PC-3 (cell line): ENCODE measurements around the gene SRGAP1. TPM values are rescaled to one million over a fixed set of nuclear protein-coding genes. Genes with fewer than 3 reads are reported as not detected.

Experiments
- ATAC-seq: fragments of 200-7000 bp; cut with Tn5 transposase; 2 replicates; pipeline ENCODE4 v1.9.1; 2020; ENCODE audit warnings: mild to moderate bottlenecking, moderate library complexity
- BruUV-seq: library from RNA; stranded (reverse); fragments of 400-500 nt; replicated peaks from 2 replicates; lab custom pipeline; 2021; lab: Mats Ljungman, UMichigan
- CTCF ChIA-PET: fragments of 300-600 bp; sonication (Branson Sonifier 250); formaldehyde crosslinking; loops from one replicate; lab custom pipeline; 2022; ENCODE audit warnings: antibody characterized with exemption; lab: Charles Lee
- POLR2A ChIA-PET: fragments of 300-600 bp; sonication (Branson Sonifier 250); formaldehyde crosslinking; loops from one replicate; lab custom pipeline; 2022; ENCODE audit warnings: antibody characterized with exemption; ENCODE audit not compliant: unreplicated experiment; lab: Charles Lee
- DNase-seq: peaks from one replicate; pipeline ENCODE4 v3.0.0-alpha.2; 2015
- H2AFZ ChIP-seq: fragments of 300-600 bp; sonication (generic); 2 replicates; pipeline ENCODE4 v1.6.0; 2016; ENCODE audit warnings: antibody characterized with exemption, low read length
- H3F3A ChIP-seq: fragments of 300-600 bp; sonication (generic); one replicate; pipeline ENCODE4 v1.6.0; 2017; ENCODE audit warnings: antibody characterized with exemption, low read length, control low read depth, mild to moderate bottlenecking; ENCODE audit not compliant: unreplicated experiment
- H3K27ac ChIP-seq: fragments of 300-600 bp; sonication (generic); 2 replicates; pipeline ENCODE4 v1.5.1; 2016; ENCODE audit warnings: mild to moderate bottlenecking, low read length
- H3K27me3 ChIP-seq: fragments of 300-600 bp; sonication (generic); 2 replicates; pipeline ENCODE4 v1.6.1; 2016; ENCODE audit warnings: low read length, mixed read lengths
- H3K36me3 ChIP-seq: fragments of 300-600 bp; sonication (generic); 2 replicates; pipeline ENCODE4 v1.6.1; 2016; ENCODE audit warnings: low read depth, mixed run types, low read length, mixed read lengths
- H3K4me1 ChIP-seq: fragments of 300-600 bp; sonication (generic); 2 replicates; pipeline ENCODE4 v1.5.1; 2016; ENCODE audit warnings: low read length; ENCODE audit not compliant: insufficient read depth
- H3K4me2 ChIP-seq: fragments of 300-600 bp; sonication (generic); 2 replicates; pipeline ENCODE4 v1.6.0; 2016; ENCODE audit warnings: low read length
- H3K4me3 ChIP-seq: fragments of 300-600 bp; sonication (generic); 2 replicates; pipeline ENCODE4 v1.5.1; 2016; ENCODE audit warnings: mild to moderate bottlenecking, low read length, mixed read lengths
- H3K79me2 ChIP-seq: fragments of 300-600 bp; sonication (generic); 2 replicates; pipeline ENCODE4 v1.6.1; 2017; ENCODE audit warnings: low read length, mixed read lengths
- H3K9ac ChIP-seq: fragments of 300-600 bp; sonication (generic); 2 replicates; pipeline ENCODE4 v1.6.0; 2016; ENCODE audit warnings: mild to moderate bottlenecking, low read length
- H3K9me2 ChIP-seq: fragments of 300-600 bp; sonication (generic); replicated peaks from 2 replicates; pipeline ENCODE4 v1.6.1; 2016; ENCODE audit warnings: mixed run types, low read length, mixed read lengths
- H3K9me3 ChIP-seq: fragments of 300-600 bp; sonication (generic); 2 replicates; pipeline ENCODE4 v1.6.1; 2016; ENCODE audit warnings: low read length, mixed read lengths
- H4K20me1 ChIP-seq: fragments of 300-600 bp; sonication (generic); 2 replicates; pipeline ENCODE4 v1.6.1; 2016; ENCODE audit warnings: low read length, mixed read lengths
- EZH2 ChIP-seq: fragments of 300-600 bp; sonication (generic); IDR thresholded peaks from one replicate; pipeline ENCODE4 v1.6.1; 2017; ENCODE audit warnings: antibody characterized with exemption, mild to moderate bottlenecking, low read length; ENCODE audit not compliant: unreplicated experiment
- EZH2phosphoT487 ChIP-seq: fragments of 300-600 bp; sonication (generic); IDR thresholded peaks from 2 replicates; pipeline ENCODE4 v1.6.1; 2018; ENCODE audit warnings: mild to moderate bottlenecking, antibody characterized with exemption, low read length, borderline replicate concordance
- intact Hi-C: fragments of 100-400 bp; cut with micrococcal nuclease; formaldehyde crosslinking; loops from 2 replicates; pipeline ENCODE4 v1.9.0; 2023
- total RNA-seq: library from RNA; depleted of rRNA; stranded (reverse); fragments of >200 nt; gene quantifications from 2 replicates; pipeline ENCODE4 v1.2.3, GENCODE V29; 2014
- TF ChIP-seq, protein P1 (sequence below): fragments of 300-600 bp; sonication (generic); conservative IDR thresholded peaks from 2 replicates; pipeline ENCODE4 v1.5.1; 2017; ENCODE audit warnings: antibody characterized with exemption, low read depth, mild to moderate bottlenecking, low read length

Gene SRGAP1
- total RNA-seq, 1 experiment from 2014 or later = 11.0 TPM

DNA sequence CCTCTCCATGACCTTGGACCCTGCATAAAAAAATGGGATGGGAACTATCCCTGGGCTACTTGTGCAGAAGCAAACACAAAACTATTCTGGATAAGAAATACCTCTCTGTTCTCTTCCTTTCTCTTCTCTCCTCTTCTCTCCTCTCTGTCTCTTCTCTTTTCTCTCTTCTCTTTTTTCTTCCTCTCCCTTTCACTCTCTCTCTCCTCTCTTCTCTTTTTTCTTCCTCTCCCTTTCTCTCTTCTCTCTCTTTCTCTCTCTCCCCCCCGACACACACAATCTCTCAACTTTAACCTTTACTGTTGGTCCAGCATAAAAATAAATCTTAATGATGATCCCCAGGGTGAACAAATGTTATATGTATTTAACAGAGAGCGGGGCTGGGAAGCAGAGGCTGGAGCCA is 141.4 kb downstream of the SRGAP1 start:
- no peak overlapping the region for H3K4me2 ChIP-seq
- H3K9me2 ChIP-seq = no peaks in the 10 kb centered on the region
- no peak overlapping the region for H3K27ac ChIP-seq
- ChIA-PET CTCF (no interaction called here), POLR2A (no interaction called here)
- no TSS peak for BruUV-seq
- no peak overlapping the region for H3K4me3 ChIP-seq
- peaks cover 13% of the 10 kb centered on the region for H3K36me3 ChIP-seq
- no peaks in the 10 kb centered on the region for H3K9me3 ChIP-seq
- H3K27me3 ChIP-seq = no peaks in the 10 kb centered on the region
- no peaks in the 10 kb centered on the region for H3F3A ChIP-seq
- ATAC-seq (no peak), DNase-seq (no peak)
- no peak overlapping the region for H3K9ac ChIP-seq
- H3K79me2 ChIP-seq = peaks cover 33% of the 10 kb centered on the region
- 0 out of 2 replicates have a peak, but pooled peaks cover 5% of the 10 kb centered on the region for H4K20me1 ChIP-seq
- intact Hi-C loops = no loop called here
- peaks cover 16% of the 10 kb centered on the region for H3K4me1 ChIP-seq
- no peak for TF ChIP-seq EZH2phosphoT487
- no peak for TF ChIP-seq EZH2
- TF ChIP-seq, protein P1, sequence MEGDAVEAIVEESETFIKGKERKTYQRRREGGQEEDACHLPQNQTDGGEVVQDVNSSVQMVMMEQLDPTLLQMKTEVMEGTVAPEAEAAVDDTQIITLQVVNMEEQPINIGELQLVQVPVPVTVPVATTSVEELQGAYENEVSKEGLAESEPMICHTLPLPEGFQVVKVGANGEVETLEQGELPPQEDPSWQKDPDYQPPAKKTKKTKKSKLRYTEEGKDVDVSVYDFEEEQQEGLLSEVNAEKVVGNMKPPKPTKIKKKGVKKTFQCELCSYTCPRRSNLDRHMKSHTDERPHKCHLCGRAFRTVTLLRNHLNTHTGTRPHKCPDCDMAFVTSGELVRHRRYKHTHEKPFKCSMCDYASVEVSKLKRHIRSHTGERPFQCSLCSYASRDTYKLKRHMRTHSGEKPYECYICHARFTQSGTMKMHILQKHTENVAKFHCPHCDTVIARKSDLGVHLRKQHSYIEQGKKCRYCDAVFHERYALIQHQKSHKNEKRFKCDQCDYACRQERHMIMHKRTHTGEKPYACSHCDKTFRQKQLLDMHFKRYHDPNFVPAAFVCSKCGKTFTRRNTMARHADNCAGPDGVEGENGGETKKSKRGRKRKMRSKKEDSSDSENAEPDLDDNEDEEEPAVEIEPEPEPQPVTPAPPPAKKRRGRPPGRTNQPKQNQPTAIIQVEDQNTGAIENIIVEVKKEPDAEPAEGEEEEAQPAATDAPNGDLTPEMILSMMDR = no peak
- H2AFZ ChIP-seq = no peak overlapping the region

DNA sequence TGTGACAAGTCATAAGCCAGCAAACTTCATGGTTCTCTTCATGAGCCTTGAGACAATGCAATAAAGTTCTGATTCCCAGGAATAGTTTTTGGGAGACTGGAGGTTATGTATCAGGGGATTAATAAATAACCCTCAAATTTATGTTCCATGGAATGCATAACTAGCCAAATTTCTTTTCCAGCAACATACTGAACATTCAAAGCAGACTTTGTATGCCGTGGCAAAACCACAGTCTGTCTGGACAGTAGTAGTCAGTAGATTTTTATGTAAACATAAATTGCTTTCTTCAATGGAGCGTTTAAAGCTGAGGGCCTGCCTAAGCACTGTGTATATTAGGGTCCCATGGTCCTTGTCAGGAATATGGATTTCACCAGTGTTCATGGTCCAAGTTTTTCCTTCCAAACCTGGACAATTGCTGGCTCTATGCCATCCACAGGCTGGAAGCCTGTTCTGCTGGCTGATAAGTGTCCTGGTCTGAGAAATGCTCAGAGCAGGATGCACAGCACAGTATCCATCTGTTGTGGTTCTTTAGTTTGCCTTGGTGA is 144.9 kb downstream of the SRGAP1 start:
- H3K9me2 ChIP-seq = no peaks in the 10 kb centered on the region
- intact Hi-C loops = no loop called here

More for the DNA sequence above, 144.9 kb downstream of the SRGAP1 start:
- H4K20me1 ChIP-seq = no peaks in the 10 kb centered on the region
- no peak overlapping the region for H3K4me3 ChIP-seq
- no peaks in the 10 kb centered on the region for H3K9me3 ChIP-seq
- no peak overlapping the region for H3K27ac ChIP-seq
- BruUV-seq = no TSS peak
- H3K4me1 ChIP-seq = no peaks in the 10 kb centered on the region
- no peak overlapping the region for H2AFZ ChIP-seq
- peaks cover 8% of the 10 kb centered on the region; the same call in 1 of the 2 replicates for H3K79me2 ChIP-seq
- TF ChIP-seq, protein P1 = no peak
- no peak for TF ChIP-seq EZH2phosphoT487
- POLR2A ChIA-PET = interaction anchor here (0.6 kb wide), 2 partner anchors 201 to 380 kb away, joined by 3 to 4 read pairs; no protein-coding TSS in a partner anchor
- ATAC-seq = no peak
- H3K9ac ChIP-seq = no peak overlapping the region
- H3K4me2 ChIP-seq = no peak overlapping the region
- CTCF ChIA-PET = no interaction called here
- H3K27me3 ChIP-seq = no peaks in the 10 kb centered on the region
- H3K36me3 ChIP-seq = peaks cover 14% of the 10 kb centered on the region
- no peak for DNase-seq
- no peaks in the 10 kb centered on the region for H3F3A ChIP-seq
